Keratinocyte (primary cell): Measurements from ENCODE around the gene RFX8. TPM values are rescaled to one million over a fixed set of nuclear protein-coding genes. Genes with fewer than 3 reads are reported as not detected.

Experiments
- DNase-seq: peaks from one replicate; pipeline ENCODE4 v3.0.0-alpha.2; 2011; ENCODE audit warnings: low read depth, missing footprints, low spot score
- FAIRE-seq: peaks from 2 replicates; lab custom pipeline; 2011; peaks lifted over from hg19 to GRCh38; lab: Jason Lieb, UNC
- H2AFZ ChIP-seq: 2 replicates; pipeline ENCODE4 v1.6.0; 2012; ENCODE audit warnings: low read length, control low read depth, inconsistent platforms; ENCODE audit not compliant: control insufficient read depth
- H3K27ac ChIP-seq: 2 replicates; pipeline ENCODE4 v1.5.1; 2011; ENCODE audit warnings: low read length; ENCODE audit not compliant: control insufficient read depth, insufficient read depth
- H3K27me3 ChIP-seq: 3 replicates; pipeline ENCODE4 v1.6.0; 2011; ENCODE audit warnings: low read length; ENCODE audit not compliant: control insufficient read depth, insufficient read depth; ENCODE audit errors: extremely low read depth
- H3K36me3 ChIP-seq, 2 experiments: 2 replicates in 1 of 2; 3 replicates in 1 of 2; pipeline ENCODE4 v1.5.1; 2011; ENCODE audit warnings: low read length in 2 of 2, mild to moderate bottlenecking in 1 of 2; ENCODE audit not compliant: control insufficient read depth in 2 of 2, insufficient read depth in 2 of 2; ENCODE audit errors: extremely low read depth in 1 of 2
- H3K4me1 ChIP-seq: 3 replicates; pipeline ENCODE4 v1.5.1; 2011; ENCODE audit warnings: low read length; ENCODE audit not compliant: control insufficient read depth, insufficient read depth; ENCODE audit errors: extremely low read depth
- H3K4me2 ChIP-seq: 3 replicates; pipeline ENCODE4 v1.6.0; 2011; ENCODE audit warnings: low read depth, low read length; ENCODE audit not compliant: control insufficient read depth, insufficient read depth; ENCODE audit errors: extremely low read depth
- H3K4me3 ChIP-seq, 3 experiments: fragments of 200-600 bp in 1 of 3; sonication (generic) in 1 of 3; 2 replicates in 2 of 3; 3 replicates in 1 of 3; pipeline ENCODE4 v1.5.1; 2011 to 2016; ENCODE audit warnings: low read length in 3 of 3, mild to moderate bottlenecking in 3 of 3, control low read depth in 2 of 3, inconsistent platforms in 1 of 3, low read depth in 1 of 3, mixed read lengths in 1 of 3, mixed run types in 1 of 3, moderate library complexity in 1 of 3; ENCODE audit not compliant: control insufficient read depth in 2 of 3, insufficient read depth in 2 of 3; ENCODE audit errors: extremely low read depth in 1 of 3
- H3K79me2 ChIP-seq: 2 replicates; pipeline ENCODE4 v1.6.0; 2012; ENCODE audit warnings: low read length; ENCODE audit not compliant: control insufficient read depth, insufficient read depth
- H3K9ac ChIP-seq: 3 replicates; pipeline ENCODE4 v1.6.0; 2011; ENCODE audit warnings: low read length; ENCODE audit not compliant: control insufficient read depth, insufficient read depth; ENCODE audit errors: extremely low read depth
- H3K9me1 ChIP-seq: 3 replicates; pipeline ENCODE4 v1.6.0; 2011; ENCODE audit warnings: low read length; ENCODE audit not compliant: control insufficient read depth, insufficient read depth; ENCODE audit errors: extremely low read depth
- H3K9me3 ChIP-seq: 2 replicates; pipeline ENCODE4 v1.5.1; 2012; ENCODE audit warnings: low read depth, low read length; ENCODE audit not compliant: control insufficient read depth
- H4K20me1 ChIP-seq: 3 replicates; pipeline ENCODE4 v1.6.0; 2011; ENCODE audit warnings: low read length; ENCODE audit not compliant: control insufficient read depth, insufficient read depth; ENCODE audit errors: extremely low read depth
- EZH2 ChIP-seq: IDR thresholded peaks from one replicate; pipeline ENCODE4 v1.6.1; 2012; ENCODE audit warnings: inconsistent platforms, mild to moderate bottlenecking, low read length, moderate library complexity
- dilution Hi-C: fragments of 300-500 bp; cut with MboI; formaldehyde crosslinking; loops from one replicate; pipeline ENCODE4 v1.7.0; 2020; ENCODE audit warnings: low sequenced_read_pairs; ENCODE audit not compliant: extremely low pct_ligation_motif_present
- polyA plus RNA-seq, 5 experiments: library from polyadenylated mRNA; depleted of rRNA in 3 of 5; stranded (reverse) in 3 of 5; stranded (forward) in 1 of 5; unstranded in 1 of 5; fragments of >200 nt; gene quantifications; 1 replicate in 1 of 5; 2 replicates in 3 of 5; 3 replicates in 1 of 5; pipeline versions ENCODE4 v1.2.1 to v1.2.3, GENCODE V29; 2011 to 2012; ENCODE audit warnings: missing spikeins in 2 of 5, low read depth in 1 of 5, low replicate concordance in 1 of 5
- TF ChIP-seq, protein P1 (sequence below), 3 experiments: IDR thresholded peaks in 1 of 3; conservative IDR thresholded peaks in 1 of 3; optimal IDR thresholded peaks in 1 of 3; 2 replicates in 2 of 3; 3 replicates in 1 of 3; pipeline versions ENCODE3 to v1.5.1; 2011; ENCODE audit warnings: low read length in 3 of 3, mild to moderate bottlenecking in 3 of 3, moderate library complexity in 2 of 3, control low read depth in 1 of 3, inconsistent platforms in 1 of 3; ENCODE audit not compliant: insufficient read depth in 2 of 3; ENCODE audit errors: extremely low read depth in 1 of 3

The RFX8 gene
- polyA plus RNA-seq, 1 donor (not counting 4 experiments of a cell fraction or from before 2014, with no cell fraction given): 0.05 TPM

DNA sequence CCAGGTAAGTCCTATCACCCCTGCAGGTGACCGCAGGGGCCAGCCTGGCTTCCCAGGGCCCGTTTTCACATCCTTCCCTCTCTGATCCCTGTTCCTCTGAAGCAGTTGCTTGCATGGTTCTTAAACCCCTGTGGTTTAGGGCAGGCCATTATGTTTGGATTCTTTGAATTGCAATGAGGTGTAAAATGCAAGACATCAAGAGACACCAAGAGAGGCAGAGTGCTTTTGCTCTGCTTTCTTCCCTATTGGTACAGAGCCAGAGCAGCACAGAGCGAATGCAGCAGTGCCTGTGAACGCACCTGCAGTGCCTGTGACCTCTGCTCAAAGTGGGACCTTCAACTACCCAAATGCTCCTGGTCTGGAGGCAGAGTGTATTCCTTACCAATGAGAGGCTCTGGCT is 7.6 kb downstream of the RFX8 start:
- TF ChIP-seq, protein P1, sequence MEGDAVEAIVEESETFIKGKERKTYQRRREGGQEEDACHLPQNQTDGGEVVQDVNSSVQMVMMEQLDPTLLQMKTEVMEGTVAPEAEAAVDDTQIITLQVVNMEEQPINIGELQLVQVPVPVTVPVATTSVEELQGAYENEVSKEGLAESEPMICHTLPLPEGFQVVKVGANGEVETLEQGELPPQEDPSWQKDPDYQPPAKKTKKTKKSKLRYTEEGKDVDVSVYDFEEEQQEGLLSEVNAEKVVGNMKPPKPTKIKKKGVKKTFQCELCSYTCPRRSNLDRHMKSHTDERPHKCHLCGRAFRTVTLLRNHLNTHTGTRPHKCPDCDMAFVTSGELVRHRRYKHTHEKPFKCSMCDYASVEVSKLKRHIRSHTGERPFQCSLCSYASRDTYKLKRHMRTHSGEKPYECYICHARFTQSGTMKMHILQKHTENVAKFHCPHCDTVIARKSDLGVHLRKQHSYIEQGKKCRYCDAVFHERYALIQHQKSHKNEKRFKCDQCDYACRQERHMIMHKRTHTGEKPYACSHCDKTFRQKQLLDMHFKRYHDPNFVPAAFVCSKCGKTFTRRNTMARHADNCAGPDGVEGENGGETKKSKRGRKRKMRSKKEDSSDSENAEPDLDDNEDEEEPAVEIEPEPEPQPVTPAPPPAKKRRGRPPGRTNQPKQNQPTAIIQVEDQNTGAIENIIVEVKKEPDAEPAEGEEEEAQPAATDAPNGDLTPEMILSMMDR (optimal IDR thresholded peaks at IDR 0.05 in 1 of 3, IDR thresholded peaks at IDR 0.05 in 1 of 3, conservative IDR thresholded peaks at IDR 0.05 in 1 of 3; ENCODE audit: extremely low read depth in 1 of 3, insufficient read depth in 2 of 3, low read length in 3 of 3): no peak
- TF ChIP-seq EZH2: no peak
- no peaks in the 10 kb centered on the region for H3K9me1 ChIP-seq
- H3K9ac ChIP-seq: no peak overlapping the region
- H3K36me3 ChIP-seq: no peaks in the 10 kb centered on the region
- dilution Hi-C loops: no loop called here
- no peak for DNase-seq
- H2AFZ ChIP-seq: no peak overlapping the region
- no peak overlapping the region for H3K4me2 ChIP-seq
- H3K4me1 ChIP-seq: no peaks in the 10 kb centered on the region
- FAIRE-seq: no peak
- H3K9me3 ChIP-seq: no peaks in the 10 kb centered on the region
- no peaks in the 10 kb centered on the region for H3K27me3 ChIP-seq
- no peaks in the 10 kb centered on the region for H4K20me1 ChIP-seq
- no peak overlapping the region for H3K27ac ChIP-seq
- no peaks in the 10 kb centered on the region for H3K79me2 ChIP-seq
- H3K4me3 ChIP-seq: no peak overlapping the region

DNA sequence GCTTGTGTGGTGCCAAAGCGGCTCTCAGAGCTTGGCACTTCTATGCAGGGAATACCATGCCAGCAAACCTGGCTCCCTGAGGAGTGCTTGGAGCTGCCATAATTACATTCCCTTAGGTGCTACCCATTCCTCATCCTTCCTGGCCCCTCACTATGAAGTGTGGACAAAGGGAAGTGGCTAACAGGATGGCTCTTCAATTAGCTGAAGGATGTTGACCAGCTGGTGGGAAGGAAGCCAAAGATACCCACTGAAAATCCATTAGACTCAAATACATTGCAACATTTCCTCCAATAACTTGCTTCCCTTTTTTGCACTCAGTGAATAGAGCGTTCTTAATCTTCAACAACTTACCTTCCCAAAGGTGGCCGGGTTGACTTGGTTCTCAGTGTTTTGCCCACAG is 8.5 kb downstream of the RFX8 start:
- Histone ChIP-seq H4K20me1 (no peaks in the 10 kb centered on the region), H3K4me2 (no peak overlapping the region), H3K9me3 (no peaks in the 10 kb centered on the region), H3K9ac (no peak overlapping the region), H3K79me2 (no peaks in the 10 kb centered on the region), H3K4me3 (no peak overlapping the region), H3K9me1 (no peaks in the 10 kb centered on the region), H3K27me3 (no peaks in the 10 kb centered on the region), H3K27ac (no peak overlapping the region), H2AFZ (no peak overlapping the region), H3K4me1 (no peaks in the 10 kb centered on the region), H3K36me3 (no peaks in the 10 kb centered on the region)
- TF ChIP-seq, protein P1 (optimal IDR thresholded peaks at IDR 0.05 in 1 of 3, IDR thresholded peaks at IDR 0.05 in 1 of 3, conservative IDR thresholded peaks at IDR 0.05 in 1 of 3; ENCODE audit: extremely low read depth in 1 of 3, insufficient read depth in 2 of 3, low read length in 3 of 3): no peak
- no peak for TF ChIP-seq EZH2
- FAIRE-seq: no peak
- no peak for DNase-seq
- dilution Hi-C loops: no loop called here
